GM10248 (cell line): ENCODE data around the gene LMO2.

Experiments used
- CTCF ChIA-PET: fragments of 300-600 bp; sonication (Branson Sonifier 250); formaldehyde crosslinking; extraction: SDS; loops from one replicate; lab custom pipeline; 2021; ENCODE audit warnings: antibody characterized with exemption; lab: Yijun Ruan, JAX
- POLR2A ChIA-PET: fragments of 350-650 bp; sonication (Branson Sonifier 250); formaldehyde crosslinking; extraction: SDS; loops from one replicate; lab custom pipeline; 2020; ENCODE audit warnings: antibody characterized with exemption; lab: Yijun Ruan, JAX
- DNase-seq: peaks from one replicate; pipeline ENCODE4 v3.0.0; 2012; ENCODE audit errors: extremely low spot score
- TF ChIP-seq, protein P1 (sequence below): IDR thresholded peaks from 2 replicates; pipeline ENCODE4 v1.5.1; 2012; ENCODE audit warnings: mild to moderate bottlenecking, low read depth; ENCODE audit errors: extremely low read depth, missing control alignments, control extremely low read depth

The LMO2 gene

DNA sequence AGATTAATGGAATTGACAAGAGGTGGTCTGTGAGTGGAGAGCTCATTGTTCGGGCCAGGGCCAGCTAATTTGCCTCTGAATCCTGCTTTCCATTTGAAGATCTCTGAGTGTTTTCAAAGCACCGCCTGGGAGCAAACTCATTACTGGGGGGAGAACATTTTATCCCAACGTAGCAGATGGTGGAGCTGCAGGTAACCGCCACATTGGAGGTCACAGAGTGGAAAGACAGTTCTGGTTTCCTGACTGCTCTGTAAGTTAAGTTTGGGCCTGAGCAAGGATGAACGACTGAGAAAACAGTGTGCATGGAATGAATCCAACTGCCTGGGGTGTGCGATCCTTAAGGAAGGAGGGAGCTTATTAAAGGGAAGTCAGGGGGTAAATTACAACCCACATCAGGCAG, 30.5 kb downstream of the LMO2 start:
- TF ChIP-seq, protein P1, sequence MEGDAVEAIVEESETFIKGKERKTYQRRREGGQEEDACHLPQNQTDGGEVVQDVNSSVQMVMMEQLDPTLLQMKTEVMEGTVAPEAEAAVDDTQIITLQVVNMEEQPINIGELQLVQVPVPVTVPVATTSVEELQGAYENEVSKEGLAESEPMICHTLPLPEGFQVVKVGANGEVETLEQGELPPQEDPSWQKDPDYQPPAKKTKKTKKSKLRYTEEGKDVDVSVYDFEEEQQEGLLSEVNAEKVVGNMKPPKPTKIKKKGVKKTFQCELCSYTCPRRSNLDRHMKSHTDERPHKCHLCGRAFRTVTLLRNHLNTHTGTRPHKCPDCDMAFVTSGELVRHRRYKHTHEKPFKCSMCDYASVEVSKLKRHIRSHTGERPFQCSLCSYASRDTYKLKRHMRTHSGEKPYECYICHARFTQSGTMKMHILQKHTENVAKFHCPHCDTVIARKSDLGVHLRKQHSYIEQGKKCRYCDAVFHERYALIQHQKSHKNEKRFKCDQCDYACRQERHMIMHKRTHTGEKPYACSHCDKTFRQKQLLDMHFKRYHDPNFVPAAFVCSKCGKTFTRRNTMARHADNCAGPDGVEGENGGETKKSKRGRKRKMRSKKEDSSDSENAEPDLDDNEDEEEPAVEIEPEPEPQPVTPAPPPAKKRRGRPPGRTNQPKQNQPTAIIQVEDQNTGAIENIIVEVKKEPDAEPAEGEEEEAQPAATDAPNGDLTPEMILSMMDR = no peak
- POLR2A ChIA-PET = no interaction called here
- DNase-seq = no peak
- CTCF ChIA-PET = interaction anchor here (0.9 to 10.2 kb wide), 5 partner anchors 32 to 127 kb away, joined by 3 to 199 read pairs (median 26); no protein-coding TSS in a partner anchor

DNA sequence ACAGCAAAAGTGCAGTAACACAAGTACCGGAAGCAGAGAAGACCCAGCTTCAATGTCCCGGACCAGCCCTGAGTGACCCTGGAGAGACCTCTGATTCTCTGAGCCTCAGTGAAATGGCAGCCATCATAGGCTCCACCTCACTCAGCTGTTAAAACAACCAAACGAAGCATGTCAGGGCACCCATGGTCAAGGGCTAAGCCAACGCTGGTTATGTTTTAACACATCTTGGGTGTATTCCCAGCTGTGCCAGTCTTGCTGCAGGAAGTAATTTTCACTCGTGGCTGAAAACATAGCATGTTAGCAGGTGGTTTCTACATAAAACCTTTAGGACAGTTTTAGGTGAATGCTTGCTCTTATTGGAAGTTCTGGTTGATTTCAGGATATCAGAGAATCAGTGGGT, 30.9 kb downstream of the LMO2 start:
- TF ChIP-seq, protein P1 = no peak
- ChIA-PET POLR2A (no interaction called here), CTCF (interaction anchor here (1.4 to 10.2 kb wide), 5 partner anchors 31 to 127 kb away, joined by 4 to 199 read pairs (median 26); no protein-coding TSS in a partner anchor)
- no peak for DNase-seq

DNA sequence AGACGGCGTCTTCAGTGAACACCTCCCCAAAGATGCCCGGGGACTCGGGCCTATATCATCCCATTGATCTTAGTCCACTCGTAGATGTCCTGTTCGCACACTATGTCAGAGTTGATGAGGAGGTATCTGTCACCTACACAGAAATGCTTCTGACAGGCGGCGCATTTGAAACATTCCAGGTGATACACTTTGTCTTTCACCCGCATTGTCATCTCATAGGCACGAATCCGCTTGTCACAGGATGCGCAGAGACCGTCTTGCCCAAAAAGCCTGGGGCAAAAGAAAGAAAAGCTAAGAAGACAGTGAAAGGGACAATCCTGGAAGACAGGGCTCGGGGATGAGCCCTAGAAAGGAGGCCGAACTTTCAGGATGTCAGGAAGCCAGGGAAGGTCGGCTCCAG, 32.6 kb downstream of the LMO2 start:
- POLR2A ChIA-PET = no interaction called here
- DNase-seq = no peak
- TF ChIP-seq, protein P1 = no peak

DNA sequence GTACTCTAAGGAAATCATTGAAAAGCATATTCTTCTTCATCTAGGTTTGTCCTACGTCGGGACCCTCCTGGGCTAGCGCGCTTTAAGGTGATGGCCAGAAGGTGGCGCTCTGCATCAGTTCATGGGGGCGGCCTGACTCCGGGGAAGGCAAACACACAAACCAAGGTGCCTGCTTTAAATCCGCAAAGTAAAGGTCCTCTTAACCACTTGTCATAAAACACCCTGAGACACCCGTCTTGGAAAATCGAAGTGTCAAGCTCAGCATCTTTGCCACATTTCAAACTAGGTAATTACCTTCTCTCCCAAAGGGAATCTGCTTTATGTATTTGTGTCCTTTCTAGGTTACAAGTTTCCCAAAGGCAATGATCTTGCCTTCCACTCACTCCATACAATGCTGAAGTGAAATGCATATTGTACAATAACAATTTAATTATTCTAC, 33.9 kb downstream of the LMO2 start:
- DNase-seq = peak; percentile 74
- POLR2A ChIA-PET = no interaction called here
- CTCF ChIA-PET = interaction anchor here (0.7 to 10.2 kb wide), 41 partner anchors 10 to 602 kb away, joined by 3 to 199 read pairs (median 4); no protein-coding TSS in a partner anchor
- TF ChIP-seq, protein P1 = peak; percentile 96

More for the DNA sequence above, 32.6 kb downstream of the LMO2 start:
- CTCF ChIA-PET = interaction anchor here (1.4 to 10.2 kb wide), 8 partner anchors 11 to 138 kb away, joined by 4 to 199 read pairs (median 16); no protein-coding TSS in a partner anchor

DNA sequence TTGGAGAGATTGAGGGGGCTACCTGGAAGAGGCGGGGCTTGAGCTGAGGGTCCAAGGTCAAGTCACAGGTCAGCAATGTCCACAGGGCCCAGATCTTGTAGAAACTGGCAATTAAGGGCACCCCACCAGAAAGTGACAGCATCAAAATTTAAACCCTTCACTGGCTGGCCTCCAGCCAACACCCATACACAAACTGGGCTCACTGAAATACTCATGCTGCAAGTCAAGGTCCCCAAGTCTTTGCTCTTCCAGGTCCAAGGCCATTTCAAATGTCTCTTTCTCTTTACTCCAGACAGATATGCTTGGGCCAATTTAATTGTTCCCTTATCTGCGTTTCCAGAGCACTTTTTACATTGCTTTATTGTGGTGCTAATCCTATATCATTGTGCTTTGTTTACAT, 36.4 kb downstream of the LMO2 start:
- ChIA-PET CTCF (interaction anchor here (1.3 to 10.2 kb wide), 3 partner anchors 9 to 133 kb away, joined by 3 to 199 read pairs (median 50); no protein-coding TSS in a partner anchor), POLR2A (no interaction called here)
- TF ChIP-seq, protein P1 = no peak
- DNase-seq = no peak

DNA sequence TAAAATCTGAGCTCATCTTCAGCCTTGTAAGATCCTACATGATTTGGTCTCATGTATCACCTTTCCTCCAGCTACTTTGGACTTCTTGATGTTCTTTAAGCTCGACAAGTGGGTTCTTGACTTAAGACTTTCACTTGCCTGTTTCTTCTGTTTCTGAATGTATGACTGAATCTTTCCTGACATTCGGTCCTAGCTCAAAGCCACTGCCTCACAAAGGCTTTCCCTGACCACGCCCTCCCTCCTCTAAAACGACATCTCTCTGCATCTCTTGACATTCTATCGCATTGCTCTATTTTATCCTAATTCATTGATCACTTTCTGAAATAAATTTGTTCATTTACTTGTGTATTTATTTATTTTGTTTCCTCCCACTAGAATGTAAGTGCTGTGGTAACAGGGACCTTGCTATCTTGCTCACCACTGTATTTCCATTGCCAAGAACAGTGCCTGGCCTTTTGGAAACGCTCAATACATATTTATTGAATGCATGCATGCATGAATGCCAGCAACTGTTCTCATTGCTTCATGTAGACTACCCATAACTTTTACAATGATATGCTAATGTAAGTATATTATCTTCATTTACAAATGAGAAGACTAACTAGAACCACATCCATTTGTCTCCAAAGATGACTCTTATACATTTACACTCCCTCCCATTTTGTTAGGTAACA, 43.0 kb downstream of the LMO2 start:
- TF ChIP-seq, protein P1 = no peak

More for the DNA sequence above, 43.0 kb downstream of the LMO2 start:
- no peak for DNase-seq
- ChIA-PET CTCF (interaction anchor here (0.8 to 3.9 kb wide), 11 partner anchors 9 to 644 kb away, joined by 3 to 29 read pairs (median 4); no protein-coding TSS in a partner anchor), POLR2A (no interaction called here)
